HFFc6 (cell line): Measurements from ENCODE around the gene DNMT1. TPM values are rescaled to one million over a fixed set of nuclear protein-coding genes. Genes with fewer than 3 reads are reported as not detected.

ENCODE experiments used
- DNase-seq: peaks from one replicate; pipeline ENCODE4 v3.0.0-alpha.2; 2018
- H3K27ac Mint-ChIP-seq: 2 replicates; pipeline ENCODE4 v1.8.0; 2020; ENCODE audit warnings: mild to moderate bottlenecking, mixed read lengths
- H3K27me3 Mint-ChIP-seq: 2 replicates; pipeline ENCODE4 v1.8.0; 2021; ENCODE audit warnings: mild to moderate bottlenecking, moderate library complexity, mixed read lengths; ENCODE audit not compliant: insufficient read depth
- H3K36me3 Mint-ChIP-seq: 2 replicates; pipeline ENCODE4 v1.8.0; 2021; ENCODE audit warnings: low read depth, mixed read lengths
- H3K4me1 Mint-ChIP-seq: 2 replicates; pipeline ENCODE4 v1.8.0; 2020; ENCODE audit warnings: low read depth, mixed read lengths
- H3K4me3 Mint-ChIP-seq: 2 replicates; pipeline ENCODE4 v1.8.0; 2020; ENCODE audit warnings: mild to moderate bottlenecking, moderate library complexity, mixed read lengths
- H3K9me3 Mint-ChIP-seq: 2 replicates; pipeline ENCODE4 v1.8.0; 2020; ENCODE audit warnings: mild to moderate bottlenecking, mixed read lengths
- total RNA-seq, 6 experiments: library from RNA; stranded (reverse); fragmentation: NEBNext Ultra II Directional; extraction: Animal tissue kit (Norgen Biotek cat#: 25700); gene quantifications; 2 replicates in 1 of 6; 3 replicates in 5 of 6; pipeline ENCODE4 v1.2.3, GENCODE V29; 2021
- TF ChIP-seq, protein P1 (sequence below): fragments of 200-600 bp; sonication (generic); IDR thresholded peaks from 2 replicates; pipeline ENCODE4 v1.5.0; 2021; ENCODE audit warnings: antibody characterized with exemption, mild to moderate bottlenecking

The DNMT1 gene
- total RNA-seq, 6 experiments from 2014 or later: 74.5 to 135 (median 125) TPM

DNA sequence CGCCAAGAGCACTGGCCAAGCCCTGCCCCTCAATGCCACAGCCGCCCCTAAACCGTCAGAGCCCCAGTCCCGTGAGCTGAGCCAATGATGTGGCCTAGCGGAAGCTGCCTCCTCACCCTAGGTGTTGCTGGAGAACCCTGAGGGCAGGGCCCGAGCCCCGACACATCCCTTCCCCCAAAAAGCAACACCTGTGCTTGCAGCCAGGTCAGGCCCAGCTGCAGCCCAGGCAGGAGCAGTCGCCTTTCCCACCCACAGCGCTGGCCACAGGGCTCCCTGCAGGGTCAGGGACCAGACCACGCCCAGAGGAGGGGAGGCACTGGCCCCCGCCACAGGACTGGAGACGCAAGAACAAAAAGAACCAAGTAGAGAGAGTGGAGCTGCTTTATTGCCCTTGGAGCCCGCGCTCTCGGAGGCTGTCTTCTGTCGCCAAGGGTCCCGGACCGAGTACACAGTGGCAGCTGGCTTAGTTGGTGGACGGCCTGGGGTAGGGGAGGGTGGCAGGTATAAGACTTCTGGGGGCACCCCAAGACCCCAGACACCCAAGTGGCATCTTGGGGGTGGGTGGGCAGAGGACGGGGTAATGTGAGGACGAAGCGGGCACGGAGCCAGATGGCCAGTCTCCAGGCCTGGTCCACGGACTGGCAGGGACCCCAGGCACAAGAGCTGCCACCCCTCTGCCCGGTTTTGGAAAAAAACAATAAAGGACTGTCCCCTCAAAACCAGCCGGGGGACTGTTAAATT is 79.9 kb downstream of the DNMT1 start:
- Mint-ChIP-seq H3K9me3 (no peaks in the 10 kb centered on the region), H3K4me1 (peaks cover 17% of the 10 kb centered on the region), H3K36me3 (peaks cover 13% of the 10 kb centered on the region), H3K27ac (no peak overlapping the region), H3K4me3 (no peak overlapping the region; the same call in 1 of the 2 replicates), H3K27me3 (peaks cover 22% of the 10 kb centered on the region)
- DNase-seq: no peak
- TF ChIP-seq, protein P1, sequence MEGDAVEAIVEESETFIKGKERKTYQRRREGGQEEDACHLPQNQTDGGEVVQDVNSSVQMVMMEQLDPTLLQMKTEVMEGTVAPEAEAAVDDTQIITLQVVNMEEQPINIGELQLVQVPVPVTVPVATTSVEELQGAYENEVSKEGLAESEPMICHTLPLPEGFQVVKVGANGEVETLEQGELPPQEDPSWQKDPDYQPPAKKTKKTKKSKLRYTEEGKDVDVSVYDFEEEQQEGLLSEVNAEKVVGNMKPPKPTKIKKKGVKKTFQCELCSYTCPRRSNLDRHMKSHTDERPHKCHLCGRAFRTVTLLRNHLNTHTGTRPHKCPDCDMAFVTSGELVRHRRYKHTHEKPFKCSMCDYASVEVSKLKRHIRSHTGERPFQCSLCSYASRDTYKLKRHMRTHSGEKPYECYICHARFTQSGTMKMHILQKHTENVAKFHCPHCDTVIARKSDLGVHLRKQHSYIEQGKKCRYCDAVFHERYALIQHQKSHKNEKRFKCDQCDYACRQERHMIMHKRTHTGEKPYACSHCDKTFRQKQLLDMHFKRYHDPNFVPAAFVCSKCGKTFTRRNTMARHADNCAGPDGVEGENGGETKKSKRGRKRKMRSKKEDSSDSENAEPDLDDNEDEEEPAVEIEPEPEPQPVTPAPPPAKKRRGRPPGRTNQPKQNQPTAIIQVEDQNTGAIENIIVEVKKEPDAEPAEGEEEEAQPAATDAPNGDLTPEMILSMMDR: no peak

DNA sequence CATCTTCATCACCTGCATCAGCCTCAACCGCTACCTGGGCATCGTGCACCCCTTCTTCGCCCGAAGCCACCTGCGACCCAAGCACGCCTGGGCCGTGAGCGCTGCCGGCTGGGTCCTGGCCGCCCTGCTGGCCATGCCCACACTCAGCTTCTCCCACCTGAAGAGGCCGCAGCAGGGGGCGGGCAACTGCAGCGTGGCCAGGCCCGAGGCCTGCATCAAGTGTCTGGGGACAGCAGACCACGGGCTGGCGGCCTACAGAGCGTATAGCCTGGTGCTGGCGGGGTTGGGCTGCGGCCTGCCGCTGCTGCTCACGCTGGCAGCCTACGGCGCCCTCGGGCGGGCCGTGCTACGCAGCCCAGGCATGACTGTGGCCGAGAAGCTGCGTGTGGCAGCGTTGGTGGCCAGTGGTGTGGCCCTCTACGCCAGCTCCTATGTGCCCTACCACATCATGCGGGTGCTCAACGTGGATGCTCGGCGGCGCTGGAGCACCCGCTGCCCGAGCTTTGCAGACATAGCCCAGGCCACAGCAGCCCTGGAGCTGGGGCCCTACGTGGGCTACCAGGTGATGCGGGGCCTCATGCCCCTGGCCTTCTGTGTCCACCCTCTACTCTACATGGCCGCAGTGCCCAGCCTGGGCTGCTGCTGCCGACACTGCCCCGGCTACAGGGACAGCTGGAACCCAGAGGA is 80.6 kb downstream of the DNMT1 start:
- TF ChIP-seq, protein P1: no peak
- Mint-ChIP-seq H3K36me3 (peaks cover 16% of the 10 kb centered on the region), H3K27me3 (peaks cover 18% of the 10 kb centered on the region), H3K4me3 (no peak overlapping the region; the same call in 1 of the 2 replicates), H3K9me3 (no peaks in the 10 kb centered on the region), H3K27ac (no peak overlapping the region), H3K4me1 (peaks cover 17% of the 10 kb centered on the region)
- DNase-seq: no peak

DNA sequence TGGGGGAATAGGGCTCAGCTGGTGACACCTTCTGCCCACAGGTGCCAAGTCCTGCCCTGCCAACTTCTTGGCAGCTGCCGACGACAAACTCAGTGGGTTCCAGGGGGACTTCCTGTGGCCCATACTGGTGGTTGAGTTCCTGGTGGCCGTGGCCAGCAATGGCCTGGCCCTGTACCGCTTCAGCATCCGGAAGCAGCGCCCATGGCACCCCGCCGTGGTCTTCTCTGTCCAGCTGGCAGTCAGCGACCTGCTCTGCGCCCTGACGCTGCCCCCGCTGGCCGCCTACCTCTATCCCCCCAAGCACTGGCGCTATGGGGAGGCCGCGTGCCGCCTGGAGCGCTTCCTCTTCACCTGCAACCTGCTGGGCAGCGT is 81.2 kb downstream of the DNMT1 start:
- no peaks in the 10 kb centered on the region for H3K9me3 Mint-ChIP-seq
- H3K27me3 Mint-ChIP-seq: peaks cover 18% of the 10 kb centered on the region
- TF ChIP-seq, protein P1: no peak; the same call in 1 of the 2 replicates

DNA sequence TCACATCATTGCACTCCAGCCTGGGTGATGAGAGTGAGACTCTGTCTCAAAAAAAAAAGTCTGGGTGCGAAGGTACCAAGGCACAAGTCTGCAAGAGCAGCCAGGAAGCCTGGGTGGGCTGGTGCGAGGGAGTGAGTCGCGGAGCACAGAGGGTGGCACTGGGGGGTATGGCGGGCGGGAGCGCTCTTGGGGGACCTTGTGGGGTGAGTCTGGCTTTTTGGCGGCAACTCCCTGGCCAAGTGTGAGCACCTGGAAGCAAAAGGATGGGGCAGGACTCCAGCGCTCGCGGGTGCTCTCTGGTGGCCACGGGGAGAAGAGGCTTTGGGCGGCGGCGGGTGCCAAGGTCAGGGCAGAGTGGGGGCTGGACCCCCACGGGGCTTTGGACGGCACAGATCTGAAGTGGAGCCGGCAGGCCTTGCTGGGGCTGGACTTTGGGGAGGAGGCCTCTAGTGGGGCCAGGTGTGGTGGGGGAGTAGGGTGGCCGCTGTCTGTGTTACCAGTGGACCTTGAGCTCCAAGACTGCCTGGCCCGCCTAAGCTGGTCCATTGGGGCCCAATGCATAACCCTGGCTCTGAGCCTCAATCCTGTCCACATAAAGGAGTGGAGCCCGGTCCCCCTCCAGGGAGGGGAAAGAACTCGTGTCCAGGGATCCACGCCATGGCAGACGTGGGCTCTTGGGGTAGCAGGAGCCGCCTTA is 81.7 kb downstream of the DNMT1 start:
- Mint-ChIP-seq H3K9me3 (no peaks in the 10 kb centered on the region), H3K4me3 (no peak overlapping the region), H3K27me3 (peaks cover 18% of the 10 kb centered on the region), H3K27ac (peak overlapping the region; percentile 75), H3K36me3 (peaks cover 12% of the 10 kb centered on the region), H3K4me1 (peaks cover 12% of the 10 kb centered on the region)
- no peak for DNase-seq
- TF ChIP-seq, protein P1: peak; percentile 76

More for the DNA sequence above, 81.2 kb downstream of the DNMT1 start:
- H3K4me1 Mint-ChIP-seq: peaks cover 13% of the 10 kb centered on the region
- no peak overlapping the region for H3K4me3 Mint-ChIP-seq
- peaks cover 12% of the 10 kb centered on the region for H3K36me3 Mint-ChIP-seq
- H3K27ac Mint-ChIP-seq: no peak overlapping the region
- no peak for DNase-seq

DNA sequence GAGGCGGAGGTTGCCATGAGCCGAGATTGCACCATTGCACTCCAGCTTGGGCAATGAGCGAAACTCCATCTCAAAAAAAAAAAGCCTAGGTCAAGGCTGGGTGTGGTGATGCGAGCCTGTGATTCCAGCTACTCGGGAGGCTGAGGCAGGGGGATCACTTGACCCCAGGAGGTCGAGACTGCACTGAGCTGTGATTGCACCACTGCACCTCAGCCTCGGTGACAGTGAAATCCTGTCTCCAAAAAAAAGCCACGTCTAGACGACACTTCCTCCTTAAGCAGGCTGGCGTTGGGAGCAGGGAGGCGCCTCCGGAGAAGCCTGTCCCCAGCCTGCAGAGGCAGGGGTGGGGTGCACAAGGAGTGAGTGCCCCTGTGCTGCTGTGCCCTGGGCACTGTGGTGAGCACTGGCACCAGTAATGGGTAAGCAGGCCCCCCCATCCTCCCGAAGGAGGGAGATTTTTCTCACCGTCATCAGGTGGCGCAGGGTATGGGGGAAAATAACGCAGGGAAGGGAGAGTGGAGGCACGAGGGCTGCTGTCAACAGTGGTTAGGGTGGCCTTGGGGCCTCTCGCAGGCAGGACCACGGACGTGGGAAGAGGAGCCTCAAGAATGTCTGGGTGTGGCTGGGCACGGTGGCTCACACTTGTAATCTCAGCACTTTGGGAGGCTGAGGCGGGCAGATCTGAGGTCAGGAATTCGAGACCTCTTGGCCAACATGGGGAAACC is 82.6 kb downstream of the DNMT1 start:
- TF ChIP-seq, protein P1: no peak
- Mint-ChIP-seq H3K4me3 (peak overlapping the region; percentile 4; the same call in 1 of the 2 replicates), H3K27ac (peak overlapping the region; percentile 75), H3K4me1 (peaks cover 15% of the 10 kb centered on the region), H3K27me3 (peaks cover 18% of the 10 kb centered on the region), H3K36me3 (peaks cover 14% of the 10 kb centered on the region), H3K9me3 (no peaks in the 10 kb centered on the region)
- no peak for DNase-seq
